SK-N-SH (cell line): ENCODE measurements around the gene AUTS2. TPM values are rescaled to one million over a fixed set of nuclear protein-coding genes. Genes with fewer than 3 reads are reported as not detected.

Source experiments
- CTCF ChIA-PET: fragments of 300-600, 350-600 bp; formaldehyde crosslinking; extraction: SDS; loops from one replicate; lab custom pipeline; 2021; lab: Yijun Ruan, JAX
- POLR2A ChIA-PET: fragments of 350-600 bp; sonication (Branson Sonifier 250); formaldehyde crosslinking; extraction: SDS; loops from one replicate; lab custom pipeline; 2020; ENCODE audit warnings: antibody characterized with exemption, inconsistent platforms; lab: Yijun Ruan, JAX
- DNase-seq: peaks from one replicate; pipeline ENCODE4 v3.0.0; 2012
- H2AFZ ChIP-seq: fragments of 200-600 bp; sonication (generic); 2 replicates; pipeline ENCODE4 v1.8.1; 2016; ENCODE audit warnings: antibody characterized with exemption, mild to moderate bottlenecking, low read depth
- H3F3A ChIP-seq: fragments of 200-600 bp; sonication (generic); replicated peaks from 2 replicates; pipeline ENCODE3; 2016; ENCODE audit warnings: antibody characterized with exemption, mild to moderate bottlenecking; ENCODE audit not compliant: insufficient read depth
- H3K27ac ChIP-seq, 2 experiments: fragments of 200-500 bp in 1 of 2; fragments of 200-600 bp in 1 of 2; sonication (Bioruptor generic) in 1 of 2; sonication (generic), shearing (Covaris generic) in 1 of 2; 2 replicates each; pipeline versions ENCODE4 v1.5.1 to v1.6.1; 2014 to 2016; ENCODE audit warnings: low read depth in 2 of 2, inconsistent platforms in 1 of 2, low read length in 1 of 2, mild to moderate bottlenecking in 1 of 2, mixed read lengths in 1 of 2
- H3K27me3 ChIP-seq: fragments of 200-600 bp; sonication (generic), shearing (Covaris generic); 2 replicates; pipeline ENCODE4 v1.6.1; 2016; ENCODE audit warnings: mixed run types; ENCODE audit not compliant: insufficient read depth
- H3K36me3 ChIP-seq, 2 experiments: fragments of 200-500 bp in 1 of 2; fragments of 200-600 bp in 1 of 2; sonication (Bioruptor generic) in 1 of 2; sonication (generic) in 1 of 2; replicated peaks in 1 of 2; 2 replicates each; pipeline versions ENCODE3 to v1.5.1; 2014 to 2016; ENCODE audit warnings: low read length in 1 of 2, mild to moderate bottlenecking in 1 of 2; ENCODE audit not compliant: insufficient read depth in 2 of 2, control insufficient read depth in 1 of 2
- H3K4me1 ChIP-seq, 2 experiments: fragments of 200-500 bp in 1 of 2; fragments of 200-600 bp in 1 of 2; sonication (Bioruptor generic) in 1 of 2; sonication (generic), shearing (Covaris generic) in 1 of 2; 2 replicates each; pipeline versions ENCODE4 v1.5.1 to v1.6.1; 2014 to 2016; ENCODE audit warnings: low read depth in 1 of 2, low read length in 1 of 2, mixed run types in 1 of 2; ENCODE audit not compliant: insufficient read depth in 2 of 2, control insufficient read depth in 1 of 2
- H3K4me2 ChIP-seq: fragments of 200-600 bp; sonication (generic), shearing (Covaris generic); 2 replicates; pipeline ENCODE4 v1.6.1; 2017; ENCODE audit warnings: mixed run types
- H3K4me3 ChIP-seq, 2 experiments: fragments of 200-500 bp in 1 of 2; fragments of 200-600 bp in 1 of 2; sonication (Bioruptor generic) in 1 of 2; sonication (generic), shearing (Covaris generic) in 1 of 2; 2 replicates each; pipeline versions ENCODE4 v1.5.1 to v1.8.1; 2014 to 2016; ENCODE audit warnings: low read depth in 2 of 2, inconsistent platforms in 1 of 2, low read length in 1 of 2, mild to moderate bottlenecking in 1 of 2, mixed read lengths in 1 of 2, moderate library complexity in 1 of 2
- H3K79me2 ChIP-seq: fragments of 200-600 bp; sonication (generic); 2 replicates; pipeline ENCODE4 v1.8.1; 2017; ENCODE audit warnings: mild to moderate bottlenecking; ENCODE audit not compliant: insufficient read depth
- H3K9ac ChIP-seq: fragments of 200-600 bp; sonication (generic); 2 replicates; pipeline ENCODE4 v1.6.1; 2017; ENCODE audit warnings: mixed run types
- H3K9me2 ChIP-seq: fragments of 200-600 bp; sonication (generic); 2 replicates; pipeline ENCODE4 v1.6.1; 2017; ENCODE audit warnings: mixed run types
- H3K9me3 ChIP-seq: fragments of 200-600 bp; sonication (generic); 2 replicates; pipeline ENCODE4 v1.6.1; 2017; ENCODE audit warnings: mixed run types, mild to moderate bottlenecking, moderate library complexity
- H4K20me1 ChIP-seq: fragments of 200-600 bp; sonication (generic); 2 replicates; pipeline ENCODE4 v1.6.1; 2017; ENCODE audit warnings: mild to moderate bottlenecking, mixed run types; ENCODE audit not compliant: insufficient read depth
- ELF1 ChIP-seq: IDR thresholded peaks from 2 replicates; pipeline ENCODE4 v1.4.0; 2012
- EP300 ChIP-seq, 2 experiments: IDR thresholded peaks; 2 replicates each; pipeline versions ENCODE4 v1.4.0 to v1.6.1; 2012; ENCODE audit warnings: borderline replicate concordance in 1 of 2, low read depth in 1 of 2, low read length in 1 of 2
- EZH2phosphoT487 ChIP-seq: fragments of 200-600 bp; sonication (generic); IDR thresholded peaks from 2 replicates; pipeline ENCODE4 v1.6.1; 2017; ENCODE audit warnings: low read depth, mixed run types, mild to moderate bottlenecking, antibody characterized with exemption, moderate library complexity, borderline replicate concordance
- FOXJ3 ChIP-seq: sonication (generic); formaldehyde crosslinking; IDR thresholded peaks from 2 replicates; pipeline ENCODE4 v1.5.1; 2020; ENCODE audit warnings: mild to moderate bottlenecking, missing genetic modification reagents
- GABPA ChIP-seq: IDR thresholded peaks from 2 replicates; pipeline ENCODE4 v1.4.0; 2012; ENCODE audit warnings: low read depth, mild to moderate bottlenecking
- GATA2 ChIP-seq: sonication (generic); formaldehyde crosslinking; IDR thresholded peaks from 2 replicates; pipeline ENCODE4 v1.5.0; 2020; ENCODE audit warnings: mild to moderate bottlenecking, missing genetic modification reagents
- JUND ChIP-seq: IDR thresholded peaks from 2 replicates; pipeline ENCODE4 v1.4.0; 2012
- MEF2A ChIP-seq: IDR thresholded peaks from 2 replicates; pipeline ENCODE4 v1.4.0; 2012; ENCODE audit warnings: low read depth, borderline replicate concordance
- MXI1 ChIP-seq: IDR thresholded peaks from 2 replicates; pipeline ENCODE4 v1.6.1; 2012; ENCODE audit warnings: mild to moderate bottlenecking, low read depth, low read length, improper control_type of control experiment
- NFIC ChIP-seq: IDR thresholded peaks from 2 replicates; pipeline ENCODE4 v1.4.0; 2012; ENCODE audit warnings: borderline replicate concordance
- NRF1 ChIP-seq: IDR thresholded peaks from 2 replicates; pipeline ENCODE4 v1.6.1; 2012; ENCODE audit warnings: low read depth, mild to moderate bottlenecking, low read length
- PBX3 ChIP-seq: IDR thresholded peaks from 2 replicates; pipeline ENCODE4; 2012
- RAD21 ChIP-seq: IDR thresholded peaks from 2 replicates; pipeline ENCODE4 v1.6.1; 2012; ENCODE audit warnings: mild to moderate bottlenecking, low read length
- RFX5 ChIP-seq: IDR thresholded peaks from 2 replicates; pipeline ENCODE4 v1.6.1; 2012; ENCODE audit warnings: mild to moderate bottlenecking, improper control_type of control experiment, low read length
- RXRA ChIP-seq: IDR thresholded peaks from 2 replicates; pipeline ENCODE4 v1.4.0; 2012; ENCODE audit warnings: low read depth, mild to moderate bottlenecking, borderline replicate concordance
- TAF1 ChIP-seq: IDR thresholded peaks from 2 replicates; pipeline ENCODE4 v1.6.1; 2012; ENCODE audit warnings: low read depth, mild to moderate bottlenecking, low read length, moderate library complexity, borderline replicate concordance
- TCF12 ChIP-seq: IDR thresholded peaks from 2 replicates; pipeline ENCODE4 v1.4.0; 2012
- USF2 ChIP-seq: fragments of 150-350 bp; IDR thresholded peaks from 2 replicates; pipeline ENCODE4 v1.6.1; 2017; ENCODE audit warnings: antibody characterized with exemption, low read length, low read depth, borderline replicate concordance
- YY1 ChIP-seq: IDR thresholded peaks from 2 replicates; pipeline ENCODE4 v1.4.0; 2012; ENCODE audit warnings: low read depth, mild to moderate bottlenecking
- WGBS: methylation state at CpG from one replicate; pipeline ENCODE4 v1.1.6; 2017; ENCODE audit warnings: low lambda C conversion rate; 5-methylcytosine and 5-hydroxymethylcytosine counted together
- polyA plus RNA-seq, 3 experiments: library from polyadenylated mRNA; depleted of rRNA; stranded (reverse); fragments of >200 nt; gene quantifications; 2 replicates each; pipeline ENCODE4 v1.2.3, GENCODE V29; 2012
- TF ChIP-seq, protein P1 (sequence below): IDR thresholded peaks from 2 replicates; pipeline ENCODE4 v1.4.0; 2012; ENCODE audit warnings: low read depth, borderline replicate concordance

AUTS2 gene
- polyA plus RNA-seq, 1 of the 3 experiments (the other 2 are of a cell fraction), result 15.6 TPM

GRCh38 chr7:69657331-69657730, 59.1 kb downstream of the AUTS2 start:
- WGBS, result 92% methylated on average over 4 of the region's 4 CpGs

GRCh38 chr7:69657985-69658384, 59.7 kb downstream of the AUTS2 start:
- no peaks in the 10 kb centered on the region for H3K27me3 ChIP-seq
- no peaks in the 10 kb centered on the region for H3K9me2 ChIP-seq
- no peak for DNase-seq
- TF ChIP-seq, protein P1, sequence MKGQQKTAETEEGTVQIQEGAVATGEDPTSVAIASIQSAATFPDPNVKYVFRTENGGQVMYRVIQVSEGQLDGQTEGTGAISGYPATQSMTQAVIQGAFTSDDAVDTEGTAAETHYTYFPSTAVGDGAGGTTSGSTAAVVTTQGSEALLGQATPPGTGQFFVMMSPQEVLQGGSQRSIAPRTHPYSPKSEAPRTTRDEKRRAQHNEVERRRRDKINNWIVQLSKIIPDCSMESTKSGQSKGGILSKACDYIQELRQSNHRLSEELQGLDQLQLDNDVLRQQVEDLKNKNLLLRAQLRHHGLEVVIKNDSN, result no peak
- TF ChIP-seq EP300 (IDR thresholded peaks at IDR 0.05; ENCODE audit: borderline replicate concordance in 1 of 2, low read depth in 1 of 2, low read length in 1 of 2), result no peak
- TF ChIP-seq GABPA, result no peak
- TF ChIP-seq TCF12, result no peak
- TF ChIP-seq ELF1, result no peak
- TF ChIP-seq RAD21, result no peak
- TF ChIP-seq GATA2 (CRISPR knock-in tag), result no peak
- TF ChIP-seq YY1, result no peak
- no peak for TF ChIP-seq EZH2phosphoT487
- no peak for TF ChIP-seq PBX3
- no peak for TF ChIP-seq MXI1
- no peak for TF ChIP-seq RFX5
- no peak for TF ChIP-seq NFIC
- no peak for TF ChIP-seq MEF2A
- no peak for TF ChIP-seq JUND
- TF ChIP-seq TAF1, result no peak
- TF ChIP-seq NRF1, result no peak
- no peak for TF ChIP-seq USF2
- no peak for TF ChIP-seq RXRA
- TF ChIP-seq FOXJ3 (CRISPR knock-in tag), result no peak
- peak overlapping the region in 1 of 2 experiments; percentile 78; a peak in 1 of 4 replicates for H3K27ac ChIP-seq
- no peaks in the 10 kb centered on the region for H3K9me3 ChIP-seq
- no peak overlapping the region for H3K4me3 ChIP-seq
- 94% methylated on average over 3 of the region's 3 CpGs for WGBS
- H3K4me2 ChIP-seq, result no peak overlapping the region
- POLR2A ChIA-PET, result no interaction called here
- H3K9ac ChIP-seq, result no peak overlapping the region
- peaks cover 45% of the 10 kb centered on the region for H4K20me1 ChIP-seq
- H3K79me2 ChIP-seq, result peaks cover 44% of the 10 kb centered on the region
- H2AFZ ChIP-seq, result no peak overlapping the region
- CTCF ChIA-PET, result interaction anchor here (1.4 kb wide), 1 partner anchor 29 kb away, joined by 4 read pairs; no protein-coding TSS in a partner anchor
- H3F3A ChIP-seq, result no peaks in the 10 kb centered on the region
- H3K36me3 ChIP-seq, result no peaks in the 10 kb centered on the region
- H3K4me1 ChIP-seq, result peaks cover 20 to 54% of the 10 kb centered on the region in 2 experiments; a peak in 3 of 4 replicates

More at GRCh38 chr7:69657331-69657730, 59.1 kb downstream of the AUTS2 start:
- peaks cover 43% of the 10 kb centered on the region for H4K20me1 ChIP-seq
- peak overlapping the region; percentile 61 to 78; a peak in 3 of 4 replicates for H3K27ac ChIP-seq
- H3K36me3 ChIP-seq, result no peaks in the 10 kb centered on the region
- TF ChIP-seq EP300 (IDR thresholded peaks at IDR 0.05; ENCODE audit: borderline replicate concordance in 1 of 2, low read depth in 1 of 2, low read length in 1 of 2), result 0 out of 4 replicates have a peak, but pooled peaks of 1 of the 2 experiments have one; percentile 0
- no peak for TF ChIP-seq NRF1
- H3K4me2 ChIP-seq, result peak overlapping the region; percentile 52
- H2AFZ ChIP-seq, result no peak overlapping the region
- ChIA-PET POLR2A (no interaction called here), CTCF (interaction anchor here (0.9 to 1.4 kb wide), 3 partner anchors 20 to 35 kb away, joined by 3 to 4 read pairs (median 3); no protein-coding TSS in a partner anchor)
- no peak overlapping the region for H3K9ac ChIP-seq
- no peak overlapping the region for H3K4me3 ChIP-seq
- H3K9me3 ChIP-seq, result no peaks in the 10 kb centered on the region
- no peak for DNase-seq
- H3F3A ChIP-seq, result no peaks in the 10 kb centered on the region
- H3K79me2 ChIP-seq, result peaks cover 44% of the 10 kb centered on the region
- H3K9me2 ChIP-seq, result no peaks in the 10 kb centered on the region
- H3K4me1 ChIP-seq, result peaks cover 20 to 56% of the 10 kb centered on the region in 2 experiments; a peak in 3 of 4 replicates
- no peaks in the 10 kb centered on the region for H3K27me3 ChIP-seq
